NCI-H1694 (cell line): Measurements from ENCODE around the gene SNX6.
"Not testable (repeated sequence)": the region's sequence is repeated elsewhere in the genome, so short reads cannot be mapped to it uniquely, and the experiment has no call there.

Experiments used
- DNase-seq: peaks from one replicate; lab custom pipeline; 2025; lab: John Stamatoyannopoulos, UW

The SNX6 gene

GRCh38 chr14:34521071-34521470, 108.9 kb downstream of the SNX6 start:
- not testable (repeated sequence) for DNase-seq

- not testable (repeated sequence) for DNase-seq
These were observed 109.5 kb downstream of the SNX6 start for GRCh38 chr14:34520304-34520970.
